K562 (cell line): Measurements from ENCODE around the gene ODAD4. TPM values are rescaled to one million over a fixed set of nuclear protein-coding genes. Genes with fewer than 3 reads are reported as not detected.

Source experiments
- ATAC-seq: fragments of 200-7000 bp; cut with Tn5 transposase; 3 replicates; pipeline ENCODE4 v1.9.1; 2020; ENCODE audit warnings: moderate library complexity
- BruUV-seq: library from RNA; stranded (reverse); fragments of 400-500 nt; replicated peaks from 2 replicates; lab custom pipeline; 2021; lab: Mats Ljungman, UMichigan
- CTCF ChIA-PET: fragments of 300-600 bp; formaldehyde crosslinking; extraction: SDS; loops from one replicate; lab custom pipeline; 2021; ENCODE audit warnings: low intra/inter-chr PET ratio; lab: Yijun Ruan, JAX
- POLR2A ChIA-PET: fragments of 300-600, 350-650 bp; sonication (Branson Sonifier 250); formaldehyde crosslinking; extraction: SDS; loops from one replicate; lab custom pipeline; 2021; ENCODE audit warnings: antibody characterized with exemption, inconsistent platforms; lab: Yijun Ruan, JAX
- DNase-seq, 4 experiments: peaks; one replicate each; pipeline versions ENCODE4 v3.0.0 to v3.0.0-alpha.2; 2011 to 2018; ENCODE audit warnings: low spot score in 3 of 4, mixed read lengths in 3 of 4; ENCODE audit errors: extremely low read depth in 1 of 4
- FAIRE-seq: peaks from 2 replicates; lab custom pipeline; 2011; peaks lifted over from hg19 to GRCh38; lab: Jason Lieb, UNC
- H2AFZ ChIP-seq: 2 replicates; pipeline ENCODE4 v1.6.0; 2011; ENCODE audit warnings: low read depth, low read length, control low read depth, inconsistent platforms
- H3K27ac ChIP-seq: fragments of 200-600 bp; 3 replicates; pipeline ENCODE4 v1.8.0; 2011; ENCODE audit warnings: low read depth, mild to moderate bottlenecking, control low read depth, inconsistent platforms, low read length, moderate library complexity, mixed read lengths; ENCODE audit errors: extremely low read depth
- H3K27me3 ChIP-seq, 2 experiments: fragments of 300-600 bp in 1 of 2; 2 replicates in 1 of 2; 3 replicates in 1 of 2; pipeline versions ENCODE4 v1.6.0 to v1.8.0; 2011; ENCODE audit warnings: inconsistent platforms in 2 of 2, low read length in 2 of 2, mild to moderate bottlenecking in 1 of 2, mixed read lengths in 1 of 2, moderate library complexity in 1 of 2; ENCODE audit not compliant: control insufficient read depth in 2 of 2, insufficient read depth in 2 of 2
- H3K36me3 ChIP-seq: fragments of 300-600 bp; 3 replicates; pipeline ENCODE4 v1.8.0; 2011; ENCODE audit warnings: mild to moderate bottlenecking, low read length, inconsistent platforms; ENCODE audit not compliant: control insufficient read depth, insufficient read depth
- H3K4me1 ChIP-seq, 2 experiments: fragments of 200-600 bp in 1 of 2; replicated peaks in 1 of 2; 2 replicates in 1 of 2; 3 replicates in 1 of 2; pipeline versions ENCODE4 v1.5.1 to v1.8.0; 2011; ENCODE audit warnings: inconsistent platforms in 2 of 2, low read length in 2 of 2, mild to moderate bottlenecking in 1 of 2, mixed read lengths in 1 of 2, moderate library complexity in 1 of 2; ENCODE audit not compliant: control insufficient read depth in 2 of 2, insufficient read depth in 2 of 2
- H3K4me2 ChIP-seq: 2 replicates; pipeline ENCODE4 v1.6.1; 2011; ENCODE audit warnings: low read length, control low read depth, inconsistent platforms, mixed read lengths; ENCODE audit not compliant: insufficient read depth
- H3K4me3 ChIP-seq: fragments of 200-600 bp; sonication (generic), shearing (Covaris generic); 2 replicates; pipeline ENCODE4 v1.5.1; 2016; ENCODE audit warnings: control low read depth, inconsistent platforms
- H3K79me2 ChIP-seq: fragments of 200-600 bp; 3 replicates; pipeline ENCODE4 v1.8.0; 2011; ENCODE audit warnings: low read length, inconsistent platforms; ENCODE audit not compliant: control insufficient read depth, insufficient read depth
- H3K9ac ChIP-seq, 2 experiments: 2 replicates each; pipeline versions ENCODE4 v1.6.0 to v1.6.1; 2011; ENCODE audit warnings: low read depth in 2 of 2, low read length in 2 of 2, control low read depth in 1 of 2, inconsistent platforms in 1 of 2, mild to moderate bottlenecking in 1 of 2, mixed read lengths in 1 of 2; ENCODE audit not compliant: insufficient read depth in 1 of 2
- H3K9me1 ChIP-seq: one replicate; pipeline ENCODE4 v1.6.0; 2011; ENCODE audit warnings: inconsistent platforms, mild to moderate bottlenecking, low read length, moderate library complexity; ENCODE audit not compliant: control insufficient read depth, insufficient read depth
- H3K9me3 ChIP-seq: replicated peaks from 2 replicates; pipeline ENCODE4 v1.5.1; 2011; ENCODE audit warnings: low read depth, low read length, inconsistent platforms; ENCODE audit not compliant: control insufficient read depth, insufficient read depth
- H4K20me1 ChIP-seq: replicated peaks from 2 replicates; pipeline ENCODE4 v1.6.1; 2011; ENCODE audit warnings: low read length, inconsistent platforms, mixed read lengths; ENCODE audit not compliant: control insufficient read depth, insufficient read depth
- ATF3 ChIP-seq, 2 experiments: fragments of 450-650 bp in 1 of 2; sonication (generic) in 1 of 2; formaldehyde crosslinking in 1 of 2; IDR thresholded peaks in 1 of 2; conservative IDR thresholded peaks in 1 of 2; 2 replicates each; pipeline versions ENCODE4 v1.6.1 to v1.8.1; 2016 to 2023; ENCODE audit warnings: mild to moderate bottlenecking in 2 of 2, moderate library complexity in 2 of 2, inconsistent platforms in 1 of 2, missing genetic modification reagents in 1 of 2
- EWSR1 ChIP-seq: fragments of 450-650 bp; IDR thresholded peaks from 2 replicates; pipeline ENCODE4 v1.6.1; 2018; ENCODE audit warnings: borderline replicate concordance, mild to moderate bottlenecking, low read depth, moderate library complexity; ENCODE audit not compliant: partially characterized antibody
- GATAD2A ChIP-seq: fragments of 450-650 bp; IDR thresholded peaks from 2 replicates; pipeline ENCODE4 v1.6.1; 2017
- SAFB ChIP-seq: fragments of 200-400 bp; formaldehyde crosslinking; IDR thresholded peaks from 2 replicates; pipeline ENCODE4 v1.6.1; 2017; ENCODE audit warnings: low read depth, low read length, borderline replicate concordance
- WGBS: fragments of 100-300 bp; shearing (Covaris generic); methylation state at CpG from one replicate; pipeline ENCODE4 v1.1.6; 2016; ENCODE audit warnings: low coverage, mixed read lengths; ENCODE audit not compliant: insufficient coverage; ENCODE audit errors: missing lambda C conversion rate; 5-methylcytosine and 5-hydroxymethylcytosine counted together
- in situ Hi-C: fragments of 300-500 bp; cut with MboI; formaldehyde crosslinking; loops from 4 replicates; pipeline ENCODE4 v1.15.0; 2018; ENCODE audit warnings: inconsistent platforms, mixed read lengths
- intact Hi-C: fragments of 100-400 bp; cut with micrococcal nuclease; formaldehyde crosslinking; loops from 2 replicates; pipeline ENCODE4 v1.14.2; 2022
- polyA plus RNA-seq, 8 experiments: library from polyadenylated mRNA; depleted of rRNA in 4 of 8; stranded (reverse) in 5 of 8; unstranded in 3 of 8; fragments of >200 nt; fragmentation: Nextera tagmentation in 2 of 8; fragmentation: Illumina TruSeq in 1 of 8; extraction: Ambion mirVana in 2 of 8; extraction: Trizol in 1 of 8; gene quantifications; 2 replicates each; pipeline versions ENCODE4 v1.2.1 to v1.2.3, GENCODE V29; 2011 to 2014; ENCODE audit warnings: inconsistent platforms in 1 of 8, missing spikeins in 1 of 8
- total RNA-seq, 7 experiments: library from RNA; depleted of rRNA in 6 of 7; stranded (reverse); fragments of >200 nt in 6 of 7; fragmentation: Illumina TruSeq in 2 of 7; extraction: Trizol in 2 of 7; gene quantifications; 2 replicates each; pipeline versions ENCODE4 v1.2.1 to v1.2.3, GENCODE V29; 2011 to 2021; ENCODE audit warnings: low replicate concordance in 1 of 7

The ODAD4 gene
- total and polyA plus RNA-seq, 9 of the 15 experiments (the other 6 are each of a cell fraction or from before 2014, with no cell fraction given), result 0.09 to 0.98 (median 0.51) TPM

- DNase-seq (no peak), FAIRE-seq (no peak), ATAC-seq (no peak)
- Histone ChIP-seq H3K27ac (no peak overlapping the region), H3K79me2 (peaks cover 32% of the 10 kb centered on the region), H3K4me2 (no peak overlapping the region), H2AFZ (no peak overlapping the region), H3K9me1 (no peaks in the 10 kb centered on the region), H3K27me3 (no peaks in the 10 kb centered on the region), H3K9ac (no peak overlapping the region), H4K20me1 (peaks cover 8% of the 10 kb centered on the region; the same call in 1 of the 2 replicates), H3K4me1 (peaks cover 23 to 38% of the 10 kb centered on the region in 2 experiments), H3K36me3 (peaks cover 18% of the 10 kb centered on the region), H3K4me3 (no peak overlapping the region), H3K9me3 (no peaks in the 10 kb centered on the region)
- POLR2A ChIA-PET, result interaction anchor here (1.5 to 4.4 kb wide), 2 partner anchors 9 to 13 kb away, joined by 6 to 21 read pairs; partner anchors contain the start of gene ODAD4
- TF ChIP-seq EWSR1 (no peak), SAFB (no peak), GATAD2A (no peak), ATF3 (IDR thresholded peaks at IDR 0.05) (no peak), ATF3 (CRISPR knock-in tag; conservative IDR thresholded peaks at IDR 0.05) (no peak)
- BruUV-seq, result no TSS peak
- WGBS, result 81% methylated on average over 5 of the region's 5 CpGs
- intact Hi-C loops, result no loop called here
- in situ Hi-C loops, result no loop called here
- CTCF ChIA-PET, result no interaction called here
These were observed 9.8 kb upstream of the ODAD4 start for GRCh38 chr17:41920580-41920955.
